ENCODE measurements around the gene ERBB4. TPM values are rescaled to one million over a fixed set of nuclear protein-coding genes. Genes with fewer than 3 reads are reported as not detected.

The ERBB4 gene
- total RNA-seq, 1 donor from 2014 or later = 8.3 TPM

GRCh38 chr2:212549463-212549862 lies 10.9 kb upstream of the ERBB4 start:
- no peaks in the 10 kb centered on the region for H3K9me3 ChIP-seq (replicated peaks)
- intact Hi-C loops (cut with micrococcal nuclease) = no loop called here
- H3K4me3 ChIP-seq = no peak overlapping the region
- TF ChIP-seq CTCF (IDR thresholded peaks at IDR 0.05; ENCODE audit: borderline replicate concordance) = no peak
- H3K4me1 ChIP-seq = peaks cover 7% of the 10 kb centered on the region
- no peaks in the 10 kb centered on the region for H3K36me3 ChIP-seq
- H3K27ac ChIP-seq (replicated peaks) = no peak overlapping the region
- H3K27me3 ChIP-seq (ENCODE audit: low read depth) = no peaks in the 10 kb centered on the region
- DNase-seq = no peak

- Histone ChIP-seq H3K9me3 (replicated peaks) (no peaks in the 10 kb centered on the region), H3K4me1 (peaks cover 7% of the 10 kb centered on the region), H3K36me3 (no peaks in the 10 kb centered on the region), H3K4me3 (no peak overlapping the region), H3K27me3 (ENCODE audit: low read depth) (no peaks in the 10 kb centered on the region), H3K27ac (replicated peaks) (no peak overlapping the region)
- DNase-seq = no peak
- intact Hi-C loops (cut with micrococcal nuclease) = no loop called here
- TF ChIP-seq CTCF (IDR thresholded peaks at IDR 0.05; ENCODE audit: borderline replicate concordance) = peak; percentile 62
These were observed 9.8 kb upstream of the ERBB4 start for GRCh38 chr2:212548455-212548819.

DNA sequence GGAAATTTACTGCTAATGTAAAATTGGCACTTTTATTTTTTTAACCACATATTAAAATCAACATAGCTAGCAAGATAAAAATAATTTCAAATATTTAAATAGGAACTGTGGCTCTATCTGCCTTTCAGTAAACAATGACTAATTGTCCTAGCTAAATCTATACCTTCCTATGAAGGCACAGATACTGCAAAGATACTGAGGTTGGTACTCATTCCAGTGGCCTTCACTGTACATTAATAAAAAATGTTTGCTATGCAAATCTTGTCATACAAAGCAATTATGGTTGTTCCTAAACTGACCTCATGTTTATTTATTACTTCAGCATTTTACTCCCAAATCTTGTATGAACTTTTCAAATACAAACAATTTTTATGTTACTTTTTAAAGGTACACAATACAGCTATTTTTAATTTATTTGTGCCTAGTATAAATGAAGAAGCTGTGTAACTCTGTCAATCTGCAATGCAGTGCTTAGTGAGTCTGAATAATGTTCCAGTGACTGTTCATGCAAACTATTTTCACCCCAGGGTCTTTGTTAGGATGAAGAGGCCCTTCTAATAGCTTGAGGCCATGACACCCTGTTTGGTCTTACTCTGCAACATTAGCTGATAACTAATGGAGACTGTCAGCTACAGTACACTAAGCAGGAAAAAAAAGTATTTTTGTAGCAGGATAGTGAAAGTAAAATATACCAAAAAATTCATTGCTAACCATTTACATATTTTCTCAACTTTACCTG lies 9.3 kb upstream of the ERBB4 start:
- H3K4me3 ChIP-seq = no peak overlapping the region
- no peak for DNase-seq
- peaks cover 7% of the 10 kb centered on the region for H3K4me1 ChIP-seq
- H3K36me3 ChIP-seq = no peaks in the 10 kb centered on the region
- no peak overlapping the region for H3K27ac ChIP-seq (replicated peaks)
- TF ChIP-seq CTCF (IDR thresholded peaks at IDR 0.05; ENCODE audit: borderline replicate concordance) = no peak
- intact Hi-C loops (cut with micrococcal nuclease) = no loop called here
- no peaks in the 10 kb centered on the region for H3K9me3 ChIP-seq (replicated peaks)
- H3K27me3 ChIP-seq (ENCODE audit: low read depth) = no peaks in the 10 kb centered on the region

DNA sequence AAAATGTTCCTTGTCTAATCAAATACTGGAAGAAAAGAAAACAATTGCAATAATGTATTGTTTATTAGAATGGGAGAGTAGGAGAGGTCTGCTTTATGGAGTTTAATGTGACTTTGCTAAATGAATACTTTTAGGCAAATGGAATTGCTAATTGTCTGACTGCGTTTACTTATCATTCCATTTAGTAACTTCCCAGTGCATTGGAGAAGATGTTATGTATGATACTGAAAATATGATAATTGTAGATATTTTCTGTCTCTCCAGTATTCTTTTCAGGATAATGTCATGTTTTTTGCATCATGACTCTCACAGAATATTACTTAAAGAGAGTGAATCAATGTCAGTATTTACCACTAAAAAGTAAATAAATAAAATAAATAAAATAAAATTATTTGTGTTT lies 8.1 kb upstream of the ERBB4 start:
- intact Hi-C loops (cut with micrococcal nuclease) = no loop called here
- H3K4me1 ChIP-seq = peaks cover 7% of the 10 kb centered on the region
- H3K27me3 ChIP-seq (ENCODE audit: low read depth) = no peaks in the 10 kb centered on the region
- no peak for DNase-seq
- no peak overlapping the region for H3K4me3 ChIP-seq
- H3K36me3 ChIP-seq = no peaks in the 10 kb centered on the region
- no peak for TF ChIP-seq CTCF (IDR thresholded peaks at IDR 0.05; ENCODE audit: borderline replicate concordance)
- no peaks in the 10 kb centered on the region for H3K9me3 ChIP-seq (replicated peaks)
- no peak overlapping the region for H3K27ac ChIP-seq (replicated peaks)

- Histone ChIP-seq H3K27ac (replicated peaks) (peak overlapping the region; percentile 76), H3K27me3 (ENCODE audit: low read depth) (peaks cover 40% of the 10 kb centered on the region)
- intact Hi-C loops (cut with micrococcal nuclease) = no loop called here
These were observed 1.7 kb upstream of the ERBB4 start for GRCh38 chr2:212540341-212540740.

More at GRCh38 chr2:212540341-212540740, 1.7 kb upstream of the ERBB4 start:
- no peak for DNase-seq
- H3K36me3 ChIP-seq = no peaks in the 10 kb centered on the region
- no peak for TF ChIP-seq CTCF (IDR thresholded peaks at IDR 0.05; ENCODE audit: borderline replicate concordance)
- no peaks in the 10 kb centered on the region for H3K9me3 ChIP-seq (replicated peaks)
- H3K4me3 ChIP-seq = no peak overlapping the region
- peaks cover 46% of the 10 kb centered on the region for H3K4me1 ChIP-seq
